ENCODE data around the gene ALKBH5.
A peak's percentile ranks its signal among the peaks of the same experiment; 100 is the strongest.

ALKBH5 gene

GRCh38 chr17:18254888-18255649, 71.4 kb downstream of the ALKBH5 start:
- H3K4me3 Mint-ChIP-seq: no peak overlapping the region
- no peaks in the 10 kb centered on the region for H3K27me3 Mint-ChIP-seq
- no peak overlapping the region for H3K27ac Mint-ChIP-seq
- CTCF ChIA-PET: no interaction called here
- peaks cover 40% of the 10 kb centered on the region for H3K36me3 Mint-ChIP-seq
- H3K9me3 Mint-ChIP-seq: no peaks in the 10 kb centered on the region
- DNase-seq: no peak
- H3K4me1 Mint-ChIP-seq: peaks cover 29% of the 10 kb centered on the region

- CTCF ChIA-PET: interaction anchor here (1.5 kb wide), 1 partner anchor 8 kb away, joined by 3 read pairs; no protein-coding TSS in a partner anchor
- H3K27me3 Mint-ChIP-seq: no peaks in the 10 kb centered on the region
- peak overlapping the region; percentile 19 for H3K27ac Mint-ChIP-seq
- peaks cover 37% of the 10 kb centered on the region for H3K4me1 Mint-ChIP-seq
- H3K4me3 Mint-ChIP-seq: peak overlapping the region; percentile 43
- peaks cover 30% of the 10 kb centered on the region for H3K36me3 Mint-ChIP-seq
- DNase-seq: no peak
- H3K9me3 Mint-ChIP-seq: no peaks in the 10 kb centered on the region
These were observed 72.7 kb downstream of the ALKBH5 start for GRCh38 chr17:18256351-18256750.

DNA sequence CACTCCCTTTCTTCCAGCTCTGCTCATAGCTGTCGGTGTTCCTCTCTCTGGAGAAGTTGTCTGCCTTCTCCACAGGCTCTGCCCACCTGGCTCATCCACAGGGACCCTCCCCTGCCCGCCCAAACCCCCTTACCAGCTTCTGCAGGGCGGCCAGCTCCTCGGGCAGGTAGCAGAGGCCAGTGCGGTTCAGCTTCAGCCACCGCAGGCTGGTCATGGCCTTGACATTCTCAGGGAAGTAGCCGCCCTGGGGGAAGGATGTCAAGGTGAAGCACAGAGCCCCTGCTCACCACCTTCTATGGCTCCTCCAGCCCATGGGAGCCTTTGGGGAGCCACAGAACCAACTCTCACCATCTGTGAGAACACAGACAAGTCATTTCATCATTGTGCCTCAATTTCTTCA, 73.1 kb downstream of the ALKBH5 start:
- peak overlapping the region; percentile 99 for H3K4me3 Mint-ChIP-seq
- CTCF ChIA-PET: interaction anchor here (1.5 kb wide), 1 partner anchor 8 kb away, joined by 3 read pairs; no protein-coding TSS in a partner anchor
- no peak for DNase-seq
- H3K27ac Mint-ChIP-seq: peak overlapping the region; percentile 19
- H3K27me3 Mint-ChIP-seq: no peaks in the 10 kb centered on the region
- peaks cover 41% of the 10 kb centered on the region for H3K4me1 Mint-ChIP-seq
- H3K9me3 Mint-ChIP-seq: no peaks in the 10 kb centered on the region
- peaks cover 26% of the 10 kb centered on the region for H3K36me3 Mint-ChIP-seq

DNA sequence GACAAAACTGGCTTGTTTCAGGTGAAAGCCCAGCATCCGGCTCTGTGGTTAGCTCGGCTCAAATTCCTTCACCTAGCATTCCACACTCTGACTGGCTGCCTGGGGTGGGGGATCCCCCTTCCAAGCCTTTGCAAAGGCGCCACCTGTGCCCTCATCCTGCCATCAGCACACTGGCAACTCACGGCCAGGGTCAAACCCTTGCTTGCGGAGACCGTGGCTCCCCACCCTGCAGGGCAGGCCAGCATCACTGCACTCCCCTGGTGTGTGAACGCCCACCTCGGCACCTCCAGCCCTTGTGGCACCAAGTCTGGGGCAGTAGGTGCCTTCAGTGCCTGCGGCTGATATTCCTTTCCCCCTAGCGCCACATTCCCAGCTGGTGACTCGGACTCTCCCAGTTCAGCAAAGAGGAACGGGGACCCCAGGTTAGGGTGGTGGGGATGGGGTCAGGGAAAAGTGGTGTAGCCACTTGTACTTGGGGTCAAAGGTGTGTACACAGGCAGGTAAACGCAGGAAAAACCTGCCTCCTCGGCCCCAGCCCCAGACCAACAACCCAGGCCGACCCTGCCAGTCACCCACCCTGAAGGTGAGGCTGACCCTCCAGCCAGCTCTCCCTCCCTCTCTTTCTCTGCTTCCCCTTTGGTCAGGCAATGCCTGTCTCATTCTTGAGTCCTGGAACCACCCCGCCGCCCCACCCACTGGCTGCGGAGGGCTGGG, 73.8 kb downstream of the ALKBH5 start:
- CTCF ChIA-PET: interaction anchor here (1.5 kb wide), 1 partner anchor 9 kb away, joined by 3 read pairs; no protein-coding TSS in a partner anchor
- Mint-ChIP-seq H3K4me3 (peak overlapping the region; percentile 99), H3K4me1 (peaks cover 44% of the 10 kb centered on the region), H3K27me3 (no peaks in the 10 kb centered on the region), H3K27ac (peak overlapping the region; percentile 93), H3K9me3 (no peaks in the 10 kb centered on the region), H3K36me3 (peaks cover 24% of the 10 kb centered on the region)
- DNase-seq: peak; percentile 40

DNA sequence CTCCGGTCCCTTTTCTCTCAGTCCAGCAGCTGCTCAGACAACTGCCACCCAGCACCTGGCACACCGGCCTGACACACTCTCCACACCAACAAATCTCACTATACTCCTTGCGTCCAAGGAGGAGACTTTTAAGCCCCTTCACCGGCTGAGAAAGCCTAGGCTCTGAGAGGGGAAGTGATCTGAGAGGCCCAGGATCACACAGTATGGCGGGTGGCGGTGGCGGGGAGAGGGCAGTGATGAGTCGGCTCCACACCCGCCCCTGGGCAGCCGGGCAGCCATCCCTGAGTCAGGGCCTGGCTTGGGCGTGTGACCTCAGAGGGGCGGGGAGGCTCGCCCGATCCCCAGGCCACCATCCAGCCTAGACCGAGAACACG, 74.3 kb downstream of the ALKBH5 start:
- peaks cover 44% of the 10 kb centered on the region for H3K4me1 Mint-ChIP-seq
- peak overlapping the region; percentile 99 for H3K4me3 Mint-ChIP-seq
- H3K27ac Mint-ChIP-seq: peak overlapping the region; percentile 93
- no peaks in the 10 kb centered on the region for H3K9me3 Mint-ChIP-seq
- H3K27me3 Mint-ChIP-seq: no peaks in the 10 kb centered on the region
- peak; percentile 68 for DNase-seq
- CTCF ChIA-PET: no interaction called here
- H3K36me3 Mint-ChIP-seq: peaks cover 23% of the 10 kb centered on the region

DNA sequence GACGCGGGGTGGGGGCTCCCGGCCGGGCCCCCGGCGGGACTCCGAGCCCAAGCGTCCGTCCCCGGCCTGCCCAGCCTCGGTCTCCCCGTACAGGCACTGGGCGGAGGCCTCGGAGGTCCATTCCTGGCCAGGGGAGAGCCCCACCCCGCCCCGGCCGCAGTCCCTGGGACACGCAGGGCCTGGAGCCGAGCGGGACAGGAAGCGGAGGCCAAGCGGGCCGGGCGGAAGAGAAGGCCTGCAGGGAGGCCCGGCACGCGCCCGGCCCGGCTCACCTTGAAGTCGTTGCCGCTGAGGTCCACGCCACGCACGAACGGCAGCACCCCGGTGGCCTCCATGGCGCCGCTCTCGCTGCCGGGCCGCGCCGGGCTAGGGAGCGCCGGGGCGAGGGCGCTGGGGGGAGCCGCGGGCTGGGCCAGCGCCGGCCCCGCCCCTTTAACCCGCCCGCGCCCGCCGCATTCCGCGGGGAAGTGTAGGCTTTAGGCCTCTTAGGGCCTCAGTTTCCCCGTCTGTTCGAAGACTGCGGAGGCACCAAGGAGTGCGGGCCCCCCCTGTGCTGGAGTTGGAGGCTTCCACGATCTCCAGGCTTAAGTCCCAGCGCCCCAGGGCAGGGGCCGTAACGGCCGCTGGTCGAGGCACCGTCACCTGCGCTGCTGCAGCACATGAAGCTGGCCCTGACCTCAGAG, 74.9 kb downstream of the ALKBH5 start, which contains the start of gene FLII:
TSS of gene FLII (minus strand) at position 383 of the 683 bp plus-strand sequence. CDS start at position 335, 48 bp downstream.
- Mint-ChIP-seq H3K27me3 (no peaks in the 10 kb centered on the region), H3K4me1 (peaks cover 44% of the 10 kb centered on the region), H3K27ac (peak within 1 kb of the TSS; percentile 93), H3K36me3 (peaks cover 23% of the 10 kb centered on the region), H3K4me3 (peak within 1 kb of the TSS; percentile 99), H3K9me3 (no peaks in the 10 kb centered on the region)
- peak; percentile 69 for DNase-seq
- CTCF ChIA-PET: no interaction called here

All from activated naive CD4-positive, alpha-beta T cell treated with anti-CD3 and anti-CD28 coated beads, Interleukin-2, amount 10 ng/mL, durations not matched to agents 7 days and 5 days (primary cell).